Measurements from ENCODE around the gene CNN2. TPM values are rescaled to one million over a fixed set of nuclear protein-coding genes. Genes with fewer than 3 reads are reported as not detected.

CNN2 gene
- total and polyA plus RNA-seq, 4 donors: 10.1 to 38.4 (median 26.8) TPM

- H3K4me3 ChIP-seq (ENCODE audit: low read depth in 1 of 3, low read length in 3 of 3): no peak overlapping the region
- no peaks in the 10 kb centered on the region for H3K36me3 ChIP-seq (ENCODE audit: control insufficient read depth in 4 of 4, insufficient read depth in 3 of 4, low read depth in 1 of 4, low read length in 3 of 4)
- DNase-seq (ENCODE audit: low spot score): no peak
- H3K9me3 ChIP-seq (ENCODE audit: control insufficient read depth in 4 of 4, low read length in 3 of 4): peaks cover 0 to 13% (median 0%) of the 10 kb centered on the region in 4 donors
- TF ChIP-seq FOXA1 (IDR thresholded peaks at IDR 0.05) (no peak), MAX (IDR thresholded peaks at IDR 0.05) (no peak), SP1 (IDR thresholded peaks at IDR 0.05) (no peak), ZBTB33 (IDR thresholded peaks at IDR 0.05) (no peak), RXRA (IDR thresholded peaks at IDR 0.05) (no peak), JUND (IDR thresholded peaks at IDR 0.05) (no peak), HNF4G (IDR thresholded peaks at IDR 0.05) (no peak), CTCF (IDR thresholded peaks at IDR 0.05; ENCODE audit: low read depth, low read length, missing input control) (no peak)
- no peak overlapping the region for H3K27ac ChIP-seq (ENCODE audit: low read depth in 1 of 2, low read length in 2 of 2)
- WGBS: 97% methylated on average over 20 of the region's 20 CpGs
- no peaks in the 10 kb centered on the region for H3K4me1 ChIP-seq (ENCODE audit: control insufficient read depth in 4 of 4, insufficient read depth in 4 of 4, low read length in 3 of 4)
- H3K9ac ChIP-seq (ENCODE audit: low read depth in 1 of 2, low read length in 2 of 2): no peak overlapping the region
- no peaks in the 10 kb centered on the region for H3K27me3 ChIP-seq (ENCODE audit: control insufficient read depth in 4 of 4, insufficient read depth in 4 of 4, low read length in 3 of 4)
Observed at GRCh38 chr19:1055886-1056620, 29.6 kb downstream of the CNN2 start.

- Histone ChIP-seq H3K9me3 (ENCODE audit: control insufficient read depth in 4 of 4, low read length in 3 of 4) (peaks cover 0 to 13% (median 0%) of the 10 kb centered on the region in 4 donors), H3K27ac (ENCODE audit: low read depth in 1 of 2, low read length in 2 of 2) (no peak overlapping the region), H3K4me3 (ENCODE audit: low read depth in 1 of 3, low read length in 3 of 3) (no peak overlapping the region), H3K27me3 (ENCODE audit: control insufficient read depth in 4 of 4, insufficient read depth in 4 of 4, low read length in 3 of 4) (no peaks in the 10 kb centered on the region), H3K4me1 (ENCODE audit: control insufficient read depth in 4 of 4, insufficient read depth in 4 of 4, low read length in 3 of 4) (no peaks in the 10 kb centered on the region), H3K36me3 (ENCODE audit: control insufficient read depth in 4 of 4, insufficient read depth in 3 of 4, low read depth in 1 of 4, low read length in 3 of 4) (no peaks in the 10 kb centered on the region), H3K9ac (ENCODE audit: low read depth in 1 of 2, low read length in 2 of 2) (no peak overlapping the region)
- DNase-seq (ENCODE audit: low spot score): no peak
- TF ChIP-seq CTCF (IDR thresholded peaks at IDR 0.05; ENCODE audit: low read depth, low read length, missing input control) (peak; percentile 3), TAF1 (conservative IDR thresholded peaks at IDR 0.05) (no peak)
- 56% methylated on average over 3 of the region's 3 CpGs for WGBS
Observed at GRCh38 chr19:1057176-1057855, 30.9 kb downstream of the CNN2 start.

Data from liver (tissue), 9 donors.